ENCODE results near the gene PRKG2. TPM values are rescaled to one million over a fixed set of nuclear protein-coding genes. Genes with fewer than 3 reads are reported as not detected.

The PRKG2 gene
- polyA plus RNA-seq, 2 of the 4 experiments (the other 2 are of a cell fraction), result 0.96 to 5.3 TPM

DNA sequence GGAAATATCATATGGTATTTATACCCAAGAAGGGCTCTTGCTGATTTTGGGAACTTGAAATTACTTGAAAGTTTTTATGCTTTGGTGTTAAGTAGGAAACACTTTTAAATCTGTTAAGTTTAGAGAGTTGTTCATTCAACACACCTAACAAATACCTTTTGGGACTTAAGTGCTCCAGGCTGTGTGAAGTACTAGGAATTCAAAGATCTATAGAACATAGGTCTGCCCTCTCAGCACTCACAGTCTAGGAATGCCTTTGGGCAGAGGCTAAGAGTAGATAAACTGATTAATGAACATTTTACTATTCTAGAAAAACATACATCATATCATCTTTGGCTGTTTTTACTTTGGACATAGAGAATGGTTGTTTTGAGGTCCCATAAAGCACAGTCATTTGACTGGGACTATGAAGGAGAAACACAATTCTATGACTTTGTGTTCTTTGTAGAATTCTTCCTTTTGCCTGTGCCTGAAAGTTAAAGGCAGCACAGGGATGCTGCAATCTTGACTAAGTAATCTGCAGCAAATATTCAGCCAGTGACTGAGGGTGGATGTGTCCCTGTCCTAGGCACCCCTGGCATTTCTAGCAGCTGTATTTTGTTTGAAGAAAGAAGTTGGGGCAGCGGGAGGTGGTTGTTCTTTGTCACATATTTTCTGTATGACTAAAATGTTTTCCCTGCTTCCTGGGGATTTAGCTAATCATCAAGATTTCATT is 176.2 kb downstream of the PRKG2 start (continued):
- TF ChIP-seq, protein P1, sequence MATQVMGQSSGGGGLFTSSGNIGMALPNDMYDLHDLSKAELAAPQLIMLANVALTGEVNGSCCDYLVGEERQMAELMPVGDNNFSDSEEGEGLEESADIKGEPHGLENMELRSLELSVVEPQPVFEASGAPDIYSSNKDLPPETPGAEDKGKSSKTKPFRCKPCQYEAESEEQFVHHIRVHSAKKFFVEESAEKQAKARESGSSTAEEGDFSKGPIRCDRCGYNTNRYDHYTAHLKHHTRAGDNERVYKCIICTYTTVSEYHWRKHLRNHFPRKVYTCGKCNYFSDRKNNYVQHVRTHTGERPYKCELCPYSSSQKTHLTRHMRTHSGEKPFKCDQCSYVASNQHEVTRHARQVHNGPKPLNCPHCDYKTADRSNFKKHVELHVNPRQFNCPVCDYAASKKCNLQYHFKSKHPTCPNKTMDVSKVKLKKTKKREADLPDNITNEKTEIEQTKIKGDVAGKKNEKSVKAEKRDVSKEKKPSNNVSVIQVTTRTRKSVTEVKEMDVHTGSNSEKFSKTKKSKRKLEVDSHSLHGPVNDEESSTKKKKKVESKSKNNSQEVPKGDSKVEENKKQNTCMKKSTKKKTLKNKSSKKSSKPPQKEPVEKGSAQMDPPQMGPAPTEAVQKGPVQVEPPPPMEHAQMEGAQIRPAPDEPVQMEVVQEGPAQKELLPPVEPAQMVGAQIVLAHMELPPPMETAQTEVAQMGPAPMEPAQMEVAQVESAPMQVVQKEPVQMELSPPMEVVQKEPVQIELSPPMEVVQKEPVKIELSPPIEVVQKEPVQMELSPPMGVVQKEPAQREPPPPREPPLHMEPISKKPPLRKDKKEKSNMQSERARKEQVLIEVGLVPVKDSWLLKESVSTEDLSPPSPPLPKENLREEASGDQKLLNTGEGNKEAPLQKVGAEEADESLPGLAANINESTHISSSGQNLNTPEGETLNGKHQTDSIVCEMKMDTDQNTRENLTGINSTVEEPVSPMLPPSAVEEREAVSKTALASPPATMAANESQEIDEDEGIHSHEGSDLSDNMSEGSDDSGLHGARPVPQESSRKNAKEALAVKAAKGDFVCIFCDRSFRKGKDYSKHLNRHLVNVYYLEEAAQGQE (IDR thresholded peaks at IDR 0.05), result no peak

Other genes with a start within 250 kb of the PRKG2 start
- not detected in 2 replicates for gene BMP3, start 184.5 kb downstream of the PRKG2 start, polyA plus RNA-seq (2011; rRNA removed)
- gene BMP3, start 184.5 kb downstream of the PRKG2 start, polyA plus RNA-seq (2017; fragmentation: RNase III; extraction: RNeasy Plus Mini Kit Qiagen cat#74134 plus additional on column Dnase treatment), result not detected in 3 replicates